ENCODE measurements around the gene AGAP3. TPM values are rescaled to one million over a fixed set of nuclear protein-coding genes. Genes with fewer than 3 reads are reported as not detected.

The AGAP3 gene
- total RNA-seq, 1 experiment from 2014 or later: 32.7 TPM

DNA sequence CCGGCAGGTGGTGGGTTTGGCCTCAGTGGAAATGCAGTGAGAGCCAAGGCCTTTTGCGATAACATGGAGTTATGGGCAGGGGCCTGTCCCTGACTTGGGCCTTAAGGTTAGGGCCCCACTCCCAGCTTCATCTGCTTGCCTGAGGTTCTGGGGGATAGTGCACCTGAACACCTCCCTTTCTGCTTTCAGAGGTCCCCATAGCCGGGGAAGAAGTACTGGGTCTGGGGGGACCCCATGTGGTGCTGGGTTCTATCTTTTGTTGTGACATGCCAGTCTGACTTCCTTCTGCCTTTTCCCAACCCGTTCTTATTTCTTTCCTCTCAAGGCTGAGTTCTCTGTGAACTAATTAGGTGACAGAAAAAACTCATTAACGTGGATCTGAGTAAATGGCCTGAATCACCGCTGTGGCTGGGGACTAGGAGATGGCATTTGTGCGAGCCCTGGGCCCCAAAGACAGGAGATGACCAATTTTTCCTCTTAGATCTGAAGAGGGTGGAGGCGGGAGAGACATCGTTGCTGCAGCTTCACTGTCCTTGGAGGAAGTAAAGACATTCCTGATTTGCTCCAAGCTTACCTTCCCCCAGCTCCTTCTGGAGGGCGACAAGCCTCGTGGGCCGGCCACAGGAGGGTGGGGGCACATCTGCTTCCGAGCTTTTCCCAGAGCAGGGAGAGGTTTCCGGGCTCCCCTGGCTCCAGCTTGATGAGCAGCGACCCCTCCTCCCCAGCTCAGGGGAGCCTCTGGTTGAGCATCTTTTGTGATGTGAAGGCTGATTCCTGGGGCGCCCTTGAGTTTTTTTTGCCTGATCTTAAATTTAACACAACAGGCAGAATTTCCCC is 2.0 kb downstream of the AGAP3 start:
- peak; percentile 60 for DNase-seq (ENCODE audit: low read depth)

- peak; percentile 89 for DNase-seq (ENCODE audit: low read depth)
These were observed 2.8 kb downstream of the AGAP3 start for GRCh38 chr7:151088856-151089699.

DNA sequence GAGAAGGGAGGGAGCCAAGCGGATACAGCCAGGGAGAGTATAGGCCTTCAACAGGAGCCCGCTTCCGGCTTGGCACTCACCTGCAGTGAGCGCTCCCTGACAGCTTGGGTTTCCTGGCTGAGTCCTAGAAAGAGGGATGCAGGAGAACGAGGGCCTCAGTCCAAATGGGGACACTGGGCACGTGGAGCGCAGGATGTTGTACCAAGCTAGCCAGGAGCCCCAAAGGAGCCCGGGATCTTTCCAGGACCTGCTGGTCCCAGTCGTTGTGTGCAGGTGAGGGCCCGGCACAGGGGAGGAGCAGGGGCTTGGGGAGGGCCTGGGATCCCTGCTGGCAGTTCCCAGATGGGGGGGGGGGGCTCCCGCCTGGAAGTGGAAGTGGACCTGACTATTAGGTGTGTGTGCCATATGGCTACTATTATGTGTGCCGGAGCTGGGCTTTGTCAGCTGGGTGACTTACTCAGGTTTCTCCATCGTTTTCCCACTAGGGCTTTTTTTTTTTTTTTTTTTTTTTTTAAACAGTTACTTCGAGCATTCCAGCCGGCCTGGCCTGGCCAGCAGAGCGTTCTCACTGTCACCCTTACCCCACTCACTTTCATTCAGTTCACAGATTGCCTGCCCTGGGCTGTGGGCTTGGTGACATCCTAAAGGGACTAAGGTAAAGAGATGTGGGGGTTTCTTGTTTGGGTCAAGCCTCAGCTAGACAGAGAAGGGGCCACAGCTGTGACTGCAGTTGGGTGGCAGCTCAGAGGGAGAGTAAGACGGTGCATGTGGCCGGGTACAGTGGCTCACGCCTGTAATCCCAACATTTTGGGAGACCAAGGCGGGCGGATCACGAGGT is 3.8 kb downstream of the AGAP3 start:
- DNase-seq (ENCODE audit: low read depth): no peak

- no peak for DNase-seq (ENCODE audit: low read depth)
These were observed 4.7 kb downstream of the AGAP3 start for GRCh38 chr7:151091003-151091402.

DNA sequence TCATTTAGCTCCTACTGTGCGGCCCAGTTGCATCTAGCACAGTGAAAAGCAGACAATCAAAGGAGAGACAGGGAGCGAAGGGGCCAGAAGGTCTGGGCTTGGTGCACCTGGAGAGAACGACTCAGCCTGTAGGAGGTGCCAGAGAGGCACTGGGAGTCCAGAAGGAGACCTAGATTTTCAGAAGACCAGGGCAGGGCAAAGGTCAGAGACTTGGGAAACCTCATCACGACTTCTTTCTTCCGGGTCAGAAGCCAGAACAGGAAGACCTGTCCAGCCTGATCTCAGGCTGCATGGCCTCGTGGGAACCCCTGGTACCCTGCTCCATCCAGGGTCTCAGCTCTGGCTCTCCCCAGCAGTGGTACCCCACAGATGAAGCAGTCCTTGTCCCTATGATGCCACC is 5.2 kb downstream of the AGAP3 start:
- DNase-seq (ENCODE audit: low read depth): no peak

DNA sequence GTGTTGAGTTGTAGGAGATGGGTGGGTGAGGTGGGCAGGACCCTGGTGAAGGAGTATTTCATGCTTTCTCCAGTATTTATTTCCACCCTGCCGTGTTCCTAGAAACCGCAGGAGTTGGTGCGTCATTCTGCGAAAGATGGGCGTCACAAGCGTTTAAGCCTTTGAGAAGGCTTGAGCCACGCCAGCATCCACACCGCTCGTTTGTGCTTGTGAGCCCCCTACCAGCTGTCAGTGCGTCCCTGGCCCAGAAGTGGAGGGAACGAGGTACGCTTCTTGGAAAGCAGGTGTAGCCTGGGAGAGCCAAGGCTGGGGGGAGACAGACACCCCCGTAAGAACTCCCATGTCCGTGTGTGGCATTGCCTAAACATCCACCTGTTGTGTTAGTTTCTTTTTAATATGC is 5.7 kb downstream of the AGAP3 start:
- DNase-seq (ENCODE audit: low read depth): no peak

GRCh38 chr7:151093748-151094147 is 7.5 kb downstream of the AGAP3 start:
- DNase-seq (ENCODE audit: low read depth): no peak

- no peak for DNase-seq (ENCODE audit: low read depth)
These were observed 8.4 kb downstream of the AGAP3 start for GRCh38 chr7:151094675-151095074.

DNA sequence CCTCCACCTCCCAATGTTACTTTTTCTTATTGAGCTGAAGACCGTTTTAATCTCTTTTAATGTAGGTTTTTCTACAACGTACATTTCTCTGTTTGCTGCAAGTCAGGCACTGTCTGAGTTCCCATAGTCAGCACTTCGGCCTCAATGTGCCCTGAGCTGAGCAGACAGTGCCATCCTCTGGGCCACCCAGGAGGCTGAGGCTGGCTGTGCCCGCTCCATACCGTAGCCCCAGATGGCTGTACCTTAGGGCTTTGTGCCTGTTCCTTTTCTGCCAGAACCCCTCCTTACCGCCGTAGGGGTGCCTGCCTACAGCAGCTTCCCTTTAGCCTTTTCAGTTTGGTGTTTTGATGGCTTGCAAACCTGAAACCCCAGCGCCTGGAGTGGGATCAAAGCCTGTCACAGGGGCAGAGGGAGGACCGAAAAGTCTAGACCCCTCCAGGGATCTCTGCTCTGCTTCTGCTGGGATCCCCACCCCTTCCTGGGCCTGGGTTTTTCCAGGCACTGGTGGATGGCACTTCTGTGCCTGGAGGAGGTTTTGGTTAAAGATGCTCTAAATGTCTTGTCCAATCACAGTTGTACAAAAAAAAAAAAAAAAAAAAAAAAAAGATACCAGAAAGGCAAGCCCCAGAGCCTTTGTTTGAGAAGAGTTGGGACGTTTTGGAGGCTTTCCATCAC is 9.0 kb downstream of the AGAP3 start:
- DNase-seq (ENCODE audit: low read depth): no peak

DNA sequence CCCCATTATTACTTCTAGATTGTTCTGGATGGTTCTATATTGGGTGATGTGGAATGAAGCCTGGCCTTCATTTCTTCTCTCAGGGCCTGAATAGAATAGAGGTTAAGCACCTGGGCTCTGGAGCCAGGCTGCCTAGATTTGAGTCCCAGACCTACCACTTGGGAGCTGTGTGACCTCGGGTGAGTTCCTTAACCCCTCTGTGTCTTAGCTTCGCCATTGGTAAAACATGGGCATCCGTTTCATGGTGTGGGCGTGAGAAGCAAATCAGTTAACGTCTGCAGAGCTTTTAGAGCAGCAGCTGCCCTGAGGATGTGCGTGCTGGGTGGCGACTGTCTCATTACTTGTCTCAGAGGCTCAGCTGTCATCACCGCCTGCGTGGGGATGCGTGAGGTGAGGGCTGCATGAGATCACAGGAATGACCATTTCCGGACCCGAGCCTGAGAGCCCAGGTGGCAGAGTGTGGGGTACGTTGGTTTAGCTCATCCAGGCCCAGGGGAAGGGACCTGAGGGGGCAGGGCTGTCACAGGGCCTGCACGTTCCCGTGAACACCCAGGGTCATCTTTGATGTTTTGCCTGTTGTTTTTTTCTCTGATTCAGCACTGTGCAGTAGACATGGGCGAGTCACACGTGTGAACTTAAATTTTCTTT is 9.7 kb downstream of the AGAP3 start:
- no peak for DNase-seq (ENCODE audit: low read depth)

DNA sequence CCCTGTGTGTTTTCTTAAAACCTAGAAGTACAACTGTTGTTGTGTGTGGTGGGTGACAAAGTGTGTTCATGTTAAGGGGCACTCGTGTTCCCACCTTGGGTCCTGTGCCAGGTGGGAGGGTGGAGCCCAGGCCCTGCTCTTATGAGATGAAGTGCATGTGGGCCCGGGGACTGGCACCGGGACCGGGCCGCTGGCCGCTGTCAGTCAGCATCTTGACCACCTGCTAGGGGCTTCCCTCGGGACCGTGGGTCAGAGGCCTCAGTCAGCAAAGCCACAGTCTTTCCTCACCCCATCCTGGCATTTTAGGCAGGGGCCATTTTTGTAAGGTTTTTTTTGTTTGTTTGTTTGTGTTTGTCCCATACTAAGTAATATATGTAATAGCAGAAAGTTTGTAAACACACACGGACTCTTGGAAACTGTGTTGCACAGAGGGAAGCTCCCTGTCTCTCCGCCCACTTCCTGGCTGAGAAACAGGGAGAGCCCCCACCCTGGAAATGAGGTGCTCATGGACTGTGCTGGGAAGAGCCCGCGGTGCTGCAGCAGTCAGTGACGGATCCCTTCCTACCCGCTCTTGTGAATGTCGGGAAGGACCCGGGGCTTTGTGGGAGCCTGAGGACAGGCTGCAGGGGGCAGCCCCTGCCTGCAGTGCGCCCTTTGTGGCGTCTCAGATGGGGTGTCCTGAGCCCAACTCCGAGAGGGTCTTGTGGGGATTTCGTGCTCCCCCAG is 13.4 kb downstream of the AGAP3 start:
- no peak for DNase-seq (ENCODE audit: low read depth)

- DNase-seq (ENCODE audit: low read depth): no peak
These were observed 14.6 kb downstream of the AGAP3 start for GRCh38 chr7:151100921-151101320.

GRCh38 chr7:151101621-151102396 is 15.5 kb downstream of the AGAP3 start:
- DNase-seq (ENCODE audit: low read depth): no peak

- no peak for DNase-seq (ENCODE audit: low read depth)
These were observed 16.7 kb downstream of the AGAP3 start for GRCh38 chr7:151102991-151103390.

- no peak for DNase-seq (ENCODE audit: low read depth)
These were observed 17.7 kb downstream of the AGAP3 start for GRCh38 chr7:151103973-151104372.

- peak; percentile 45 for DNase-seq (ENCODE audit: low read depth)
These were observed 18.3 kb downstream of the AGAP3 start for GRCh38 chr7:151104411-151105235.

GRCh38 chr7:151107882-151108281 is 21.6 kb downstream of the AGAP3 start:
- DNase-seq (ENCODE audit: low read depth): no peak

Data from RPMI7951 (cell line).